NB4 (cell line): Measurements from ENCODE around the gene CHST6.

ENCODE experiments used
- MAX ChIP-seq: IDR thresholded peaks from 2 replicates; pipeline ENCODE4 v1.6.1; 2011; ENCODE audit warnings: low read depth, low read length
- MYC ChIP-seq: IDR thresholded peaks from 2 replicates; pipeline ENCODE4 v1.6.1; 2011; ENCODE audit warnings: low read depth, low read length
- POLR2A ChIP-seq: IDR thresholded peaks from 2 replicates; pipeline ENCODE4 v1.6.1; 2011; ENCODE audit warnings: mild to moderate bottlenecking; ENCODE audit not compliant: insufficient read length; ENCODE audit errors: extremely low read depth
- TF ChIP-seq, protein P1 (sequence below): IDR thresholded peaks from one replicate; pipeline ENCODE4 v1.5.1; 2012; ENCODE audit warnings: low read depth, low read length

DNA sequence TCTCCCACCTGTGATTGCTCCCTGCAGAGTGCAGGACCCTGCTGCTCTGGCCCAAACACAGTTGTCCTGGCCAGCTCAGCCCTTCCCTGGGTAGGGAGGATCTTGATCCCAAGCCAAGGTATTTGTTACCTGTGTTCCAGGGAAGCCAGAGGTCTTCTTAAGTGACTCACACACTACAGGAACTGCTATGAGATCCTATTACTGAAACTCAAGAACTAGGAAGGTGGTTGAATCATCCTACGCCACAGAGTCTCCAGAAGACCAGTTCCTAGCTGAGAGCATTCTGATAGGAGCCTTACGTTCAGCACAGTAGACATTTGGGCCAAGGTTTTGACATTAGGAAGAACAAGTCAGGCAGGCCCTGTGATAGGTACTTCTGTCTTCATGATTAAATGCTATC, 12.0 kb downstream of the CHST6 start:
- TF ChIP-seq, protein P1, sequence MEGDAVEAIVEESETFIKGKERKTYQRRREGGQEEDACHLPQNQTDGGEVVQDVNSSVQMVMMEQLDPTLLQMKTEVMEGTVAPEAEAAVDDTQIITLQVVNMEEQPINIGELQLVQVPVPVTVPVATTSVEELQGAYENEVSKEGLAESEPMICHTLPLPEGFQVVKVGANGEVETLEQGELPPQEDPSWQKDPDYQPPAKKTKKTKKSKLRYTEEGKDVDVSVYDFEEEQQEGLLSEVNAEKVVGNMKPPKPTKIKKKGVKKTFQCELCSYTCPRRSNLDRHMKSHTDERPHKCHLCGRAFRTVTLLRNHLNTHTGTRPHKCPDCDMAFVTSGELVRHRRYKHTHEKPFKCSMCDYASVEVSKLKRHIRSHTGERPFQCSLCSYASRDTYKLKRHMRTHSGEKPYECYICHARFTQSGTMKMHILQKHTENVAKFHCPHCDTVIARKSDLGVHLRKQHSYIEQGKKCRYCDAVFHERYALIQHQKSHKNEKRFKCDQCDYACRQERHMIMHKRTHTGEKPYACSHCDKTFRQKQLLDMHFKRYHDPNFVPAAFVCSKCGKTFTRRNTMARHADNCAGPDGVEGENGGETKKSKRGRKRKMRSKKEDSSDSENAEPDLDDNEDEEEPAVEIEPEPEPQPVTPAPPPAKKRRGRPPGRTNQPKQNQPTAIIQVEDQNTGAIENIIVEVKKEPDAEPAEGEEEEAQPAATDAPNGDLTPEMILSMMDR: no peak
- TF ChIP-seq MAX: no peak
- TF ChIP-seq POLR2A: no peak
- no peak for TF ChIP-seq MYC
